Memory B cell (primary cell): ENCODE measurements around the gene PKD1.

Source experiments
- ATAC-seq: fragments of 150-1000 bp; cut with Tn5 transposase; 2 replicates; pipeline ENCODE4 v1.10.0; 2021; ENCODE audit warnings: low read depth, mild to moderate bottlenecking, moderate library complexity
- DNase-seq, 2 donors: peaks; one replicate each; pipeline ENCODE4 v3.0.0; 2022; ENCODE audit warnings: low spot score in 2 of 2
- H3K27ac Mint-ChIP-seq: one replicate; pipeline ENCODE4 v1.8.0; 2022; ENCODE audit warnings: mild to moderate bottlenecking, moderate library complexity, mixed read lengths
- H3K27me3 Mint-ChIP-seq: one replicate; pipeline ENCODE4 v1.8.0; 2022; ENCODE audit warnings: mixed read lengths
- H3K36me3 Mint-ChIP-seq: one replicate; pipeline ENCODE4 v1.8.0; 2022; ENCODE audit warnings: mild to moderate bottlenecking, mixed read lengths
- H3K4me1 Mint-ChIP-seq: one replicate; pipeline ENCODE4 v1.8.0; 2022; ENCODE audit warnings: mixed read lengths
- H3K4me3 Mint-ChIP-seq: one replicate; pipeline ENCODE4 v1.8.0; 2022; ENCODE audit warnings: mild to moderate bottlenecking, moderate library complexity, mixed read lengths
- H3K9me3 Mint-ChIP-seq: one replicate; pipeline ENCODE4 v1.8.0; 2022; ENCODE audit warnings: mixed read lengths

Gene PKD1

DNA sequence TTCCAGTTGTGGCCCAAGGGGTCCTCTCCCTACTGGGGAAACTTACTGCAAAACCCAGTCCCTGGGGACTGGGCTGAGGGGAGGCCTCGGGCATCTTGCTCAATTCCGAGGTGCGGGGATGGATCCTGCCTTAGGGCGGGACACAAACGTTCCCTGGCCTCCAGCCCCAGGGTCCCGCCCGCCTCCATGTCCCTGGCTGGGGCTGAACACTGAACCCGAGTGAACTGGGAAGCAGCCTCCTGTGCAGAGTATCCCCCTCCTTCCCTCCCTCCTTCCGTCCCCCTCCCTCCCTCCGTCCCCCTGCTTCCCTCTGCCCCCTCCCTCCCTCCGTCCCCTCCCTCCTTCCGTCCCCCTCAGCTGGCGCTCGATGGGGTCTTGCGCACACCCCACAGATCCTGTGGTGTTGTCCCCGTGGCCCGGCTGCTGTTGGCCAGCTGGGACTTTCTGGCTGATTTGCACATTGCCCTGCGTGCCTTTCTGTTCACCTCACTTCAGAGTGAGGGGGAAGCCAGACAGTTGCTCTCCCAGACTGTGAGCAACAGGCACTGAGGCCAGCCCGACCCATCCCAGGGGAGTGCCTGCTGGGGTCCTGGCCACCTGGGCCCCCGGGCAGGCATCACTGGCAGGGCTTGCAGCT lies 25.3 kb upstream of the PKD1 start:
- no peaks in the 10 kb centered on the region for H3K9me3 Mint-ChIP-seq
- H3K27ac Mint-ChIP-seq, result peak overlapping the region; percentile 55
- ATAC-seq (peak; percentile 43), DNase-seq (no peak)
- peaks cover 1% of the 10 kb centered on the region for H3K36me3 Mint-ChIP-seq
- H3K27me3 Mint-ChIP-seq, result no peaks in the 10 kb centered on the region
- peaks cover 40% of the 10 kb centered on the region for H3K4me1 Mint-ChIP-seq
- peak overlapping the region; percentile 65 for H3K4me3 Mint-ChIP-seq

DNA sequence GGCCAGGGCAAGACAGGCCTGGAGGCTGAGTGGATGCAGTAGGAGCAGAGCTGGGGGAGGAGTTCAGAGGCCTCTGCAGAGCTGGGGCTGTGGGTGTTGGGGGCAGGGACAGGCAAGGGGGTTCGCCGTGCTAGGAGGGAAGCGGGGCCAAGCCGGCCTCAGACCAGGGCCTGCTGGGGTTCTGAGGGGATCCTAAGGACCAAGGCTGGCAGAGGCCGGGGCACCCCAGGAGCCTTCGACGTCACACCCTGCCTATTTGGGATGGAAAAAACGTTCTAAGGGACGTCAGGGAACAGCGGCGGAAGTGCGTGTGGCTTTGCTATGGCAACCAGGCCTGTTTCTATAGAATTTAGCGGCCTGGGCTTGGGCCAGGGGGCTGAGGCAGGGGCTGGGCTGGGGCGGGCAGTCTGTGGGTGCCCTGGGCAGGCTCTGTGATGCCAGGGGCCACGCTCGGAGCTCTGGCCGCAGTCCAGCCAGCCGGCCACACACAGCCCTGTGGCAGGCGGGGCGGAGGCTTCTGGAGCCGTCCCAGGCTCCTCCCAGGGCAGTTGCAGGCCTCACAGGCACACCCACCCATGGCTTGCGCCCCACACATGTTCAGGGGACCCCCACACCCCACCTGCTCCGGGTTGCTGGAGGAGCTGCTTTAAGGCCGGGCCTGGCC lies 23.6 kb upstream of the PKD1 start:
- H3K4me3 Mint-ChIP-seq, result peak overlapping the region; percentile 17
- no peak for DNase-seq
- no peaks in the 10 kb centered on the region for H3K27me3 Mint-ChIP-seq
- no peak overlapping the region for H3K27ac Mint-ChIP-seq
- no peak for ATAC-seq
- H3K4me1 Mint-ChIP-seq, result peaks cover 41% of the 10 kb centered on the region
- H3K9me3 Mint-ChIP-seq, result no peaks in the 10 kb centered on the region
- H3K36me3 Mint-ChIP-seq, result no peaks in the 10 kb centered on the region

DNA sequence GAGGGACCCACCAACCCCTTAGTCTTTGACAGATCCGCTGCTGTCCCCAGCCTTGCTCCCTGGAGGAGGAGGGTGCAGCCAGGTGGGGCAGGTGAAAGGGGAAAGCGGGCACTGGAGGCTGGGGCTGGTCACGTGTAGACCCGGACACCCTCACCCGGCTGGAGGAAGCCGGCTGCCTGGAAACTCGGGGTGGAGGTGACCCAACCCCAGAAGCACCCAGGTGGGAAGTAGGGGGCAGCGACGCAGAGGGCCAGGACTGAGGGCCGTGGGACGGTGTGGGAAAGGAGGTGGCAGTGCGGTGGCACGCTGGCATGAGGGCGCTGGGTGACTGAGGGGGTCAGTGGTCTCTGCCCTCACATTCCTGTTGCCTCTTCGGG lies 22.6 kb upstream of the PKD1 start:
- H3K4me3 Mint-ChIP-seq, result peak overlapping the region; percentile 43
- H3K4me1 Mint-ChIP-seq, result peaks cover 50% of the 10 kb centered on the region
- H3K9me3 Mint-ChIP-seq, result no peaks in the 10 kb centered on the region
- no peaks in the 10 kb centered on the region for H3K27me3 Mint-ChIP-seq
- no peaks in the 10 kb centered on the region for H3K36me3 Mint-ChIP-seq
- DNase-seq (no peak), ATAC-seq (no peak)
- H3K27ac Mint-ChIP-seq, result peak overlapping the region; percentile 63

DNA sequence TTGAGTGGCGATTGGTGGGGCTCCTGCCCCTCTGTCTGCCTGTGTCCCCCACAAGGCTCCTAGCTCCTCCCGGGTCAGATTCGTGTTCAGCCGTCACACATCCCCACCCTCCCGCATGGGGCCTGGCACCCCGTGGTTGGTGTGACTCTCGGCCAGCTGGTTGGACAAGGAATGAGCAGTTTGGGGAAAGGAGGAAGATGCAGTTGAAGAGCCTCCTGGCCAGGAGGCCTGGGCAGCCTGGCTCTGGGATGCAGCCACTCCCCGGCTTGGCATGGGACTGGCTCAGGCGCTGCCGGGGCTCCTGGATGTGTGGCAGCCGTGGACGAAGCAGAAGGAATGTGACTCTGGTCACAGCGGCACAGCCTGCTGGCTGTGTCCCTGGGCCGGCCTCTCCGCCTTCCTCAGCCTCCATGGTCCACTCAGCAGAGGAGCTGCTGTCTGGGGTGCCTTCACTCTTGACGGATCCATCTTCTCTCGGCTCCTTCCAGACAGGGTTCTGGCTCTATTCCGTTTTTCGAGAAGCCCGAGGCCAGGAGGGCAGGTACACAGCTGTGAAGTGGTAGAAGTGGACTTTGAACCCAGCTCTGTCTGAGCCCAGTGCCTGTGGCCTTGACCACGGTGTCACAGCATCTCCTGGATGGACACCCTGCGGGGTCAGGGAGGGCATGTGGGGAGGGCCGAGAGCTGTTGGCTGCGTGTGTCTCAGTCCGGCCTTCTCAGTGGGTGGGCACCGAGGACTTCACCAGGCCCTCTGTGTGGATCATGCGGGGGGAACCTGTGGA lies 22.0 kb upstream of the PKD1 start:
- ATAC-seq (no peak), DNase-seq (no peak)
- no peaks in the 10 kb centered on the region for H3K36me3 Mint-ChIP-seq
- no peaks in the 10 kb centered on the region for H3K27me3 Mint-ChIP-seq
- peak overlapping the region; percentile 63 for H3K27ac Mint-ChIP-seq
- H3K4me3 Mint-ChIP-seq, result peak overlapping the region; percentile 64
- peaks cover 50% of the 10 kb centered on the region for H3K4me1 Mint-ChIP-seq
- H3K9me3 Mint-ChIP-seq, result no peaks in the 10 kb centered on the region

DNA sequence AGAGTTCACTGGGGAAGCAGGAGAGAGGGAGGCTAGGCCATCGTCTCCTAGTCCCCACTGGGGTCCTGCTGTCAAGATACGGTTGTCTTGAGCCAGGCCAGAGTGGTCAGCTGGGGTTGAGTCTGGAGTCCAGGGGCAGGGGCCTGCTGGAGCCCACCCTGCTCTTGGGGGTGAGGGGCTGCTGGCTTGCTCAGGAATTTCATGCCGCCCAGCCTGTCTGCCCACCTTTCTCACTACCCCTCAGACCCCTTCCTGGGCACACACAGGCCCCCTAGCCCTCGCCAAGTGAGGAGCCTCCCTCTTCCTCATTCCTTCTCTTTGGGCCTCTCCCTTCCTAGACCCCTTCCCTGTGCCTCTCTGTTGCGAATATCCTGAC lies 21.1 kb upstream of the PKD1 start:
- peak overlapping the region; percentile 94 for H3K4me3 Mint-ChIP-seq
- peaks cover 48% of the 10 kb centered on the region for H3K4me1 Mint-ChIP-seq
- peak overlapping the region; percentile 56 for H3K27ac Mint-ChIP-seq
- H3K36me3 Mint-ChIP-seq, result no peaks in the 10 kb centered on the region
- DNase-seq (no peak), ATAC-seq (no peak)
- H3K9me3 Mint-ChIP-seq, result no peaks in the 10 kb centered on the region
- H3K27me3 Mint-ChIP-seq, result no peaks in the 10 kb centered on the region

DNA sequence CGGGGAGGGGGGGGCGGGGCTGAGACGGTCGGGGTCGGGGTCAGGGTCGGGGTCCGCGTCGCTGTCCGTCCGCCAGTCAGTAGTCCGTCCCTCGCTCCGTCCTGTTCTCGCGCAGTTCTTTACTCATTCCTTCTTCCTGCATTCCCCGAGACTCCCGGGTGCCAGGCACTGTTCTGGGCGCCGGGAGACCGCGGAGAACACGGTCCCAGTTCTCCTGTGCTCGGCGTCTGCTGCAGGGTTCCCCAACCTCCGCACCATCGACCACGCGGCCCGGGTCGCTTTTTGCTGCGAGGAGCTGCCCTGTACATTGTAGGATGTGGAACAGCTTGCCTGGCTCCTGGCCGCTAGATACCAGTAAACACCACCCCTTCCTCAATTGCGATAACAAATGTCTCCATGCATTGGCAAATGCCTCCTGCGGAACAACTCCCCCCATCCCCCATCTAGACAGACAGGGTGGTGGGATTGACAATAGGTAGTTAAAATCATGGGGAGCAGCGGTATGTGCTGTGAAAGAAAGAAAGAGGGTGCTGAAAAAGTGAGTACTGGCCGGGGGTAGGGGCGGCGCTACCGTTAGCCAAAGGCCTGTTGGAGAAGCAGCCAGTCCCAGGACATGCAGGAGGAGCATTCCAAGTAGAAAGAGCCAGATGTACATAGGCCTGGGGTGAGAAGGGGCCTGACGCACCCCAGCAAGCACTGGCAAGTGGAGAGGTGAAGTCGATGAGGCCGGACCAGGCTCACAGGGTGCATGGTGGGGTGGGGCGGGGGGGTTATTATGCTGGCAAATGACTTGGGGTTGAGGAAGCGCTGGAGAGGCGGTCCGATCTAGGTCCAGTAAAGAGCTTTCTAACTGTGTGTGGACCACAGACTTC lies 20.5 kb upstream of the PKD1 start:
- no peaks in the 10 kb centered on the region for H3K27me3 Mint-ChIP-seq
- H3K4me1 Mint-ChIP-seq, result peaks cover 49% of the 10 kb centered on the region
- peaks cover 3% of the 10 kb centered on the region for H3K36me3 Mint-ChIP-seq
- DNase-seq, result no peak
- ATAC-seq, result no peak
- peak overlapping the region; percentile 94 for H3K4me3 Mint-ChIP-seq
- no peaks in the 10 kb centered on the region for H3K9me3 Mint-ChIP-seq
- H3K27ac Mint-ChIP-seq, result peak overlapping the region; percentile 85

DNA sequence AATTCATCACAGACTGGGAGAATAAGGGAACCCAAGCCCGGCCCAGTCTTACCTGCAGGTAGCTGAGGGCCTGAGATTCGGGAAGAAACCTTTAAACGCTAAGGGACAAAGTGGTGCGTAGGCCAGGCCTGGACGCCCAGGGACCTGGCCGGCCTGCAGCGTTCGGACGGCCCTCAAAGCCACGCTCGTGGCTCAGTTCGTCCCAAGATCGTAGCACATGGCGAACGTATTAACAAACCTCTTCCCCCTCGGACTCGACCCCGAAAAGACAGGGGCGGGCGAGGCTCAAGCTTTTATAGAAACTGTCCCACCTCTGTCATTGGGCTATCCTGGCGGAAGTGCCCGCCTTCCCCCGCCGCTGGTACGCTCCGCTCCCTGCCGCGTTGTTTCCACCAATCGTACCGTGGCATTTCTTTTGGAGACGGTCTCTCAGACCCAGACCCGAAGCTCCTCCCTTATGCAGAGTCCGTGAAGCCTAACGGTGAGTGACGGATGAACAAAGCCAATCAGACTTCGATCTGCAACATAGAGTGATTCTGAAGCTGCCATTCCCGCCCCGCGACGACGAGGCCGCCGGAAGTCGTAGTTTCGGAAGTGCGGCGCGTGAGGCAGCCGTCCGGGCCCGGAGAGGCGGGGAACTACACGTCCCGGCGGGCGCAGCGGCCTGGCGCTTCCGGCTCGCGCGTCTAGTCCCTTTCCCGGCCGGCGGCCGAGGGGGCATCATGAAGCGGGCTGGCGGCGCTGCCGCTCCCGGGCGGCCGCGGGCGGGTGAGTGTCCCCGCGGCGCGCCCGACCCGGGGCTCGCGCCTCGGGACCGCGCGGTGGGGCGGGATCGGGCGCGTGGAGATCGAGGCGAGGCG lies 19.6 kb upstream of the PKD1 start, which contains the start of gene TRAF7:
Gene TRAF7 (plus strand): TSS at position 692 of the 860 bp plus-strand sequence. CDS start 8,139 bp downstream, outside the sequence.
- DNase-seq (peak; percentile 91 to 97), ATAC-seq (peak; percentile 86)
- H3K27me3 Mint-ChIP-seq, result no peaks in the 10 kb centered on the region
- peaks cover 54% of the 10 kb centered on the region for H3K4me1 Mint-ChIP-seq
- peaks cover 3% of the 10 kb centered on the region for H3K36me3 Mint-ChIP-seq
- no peaks in the 10 kb centered on the region for H3K9me3 Mint-ChIP-seq
- H3K4me3 Mint-ChIP-seq, result peak within 1 kb of the TSS; percentile 94
- peak within 1 kb of the TSS; percentile 85 for H3K27ac Mint-ChIP-seq

DNA sequence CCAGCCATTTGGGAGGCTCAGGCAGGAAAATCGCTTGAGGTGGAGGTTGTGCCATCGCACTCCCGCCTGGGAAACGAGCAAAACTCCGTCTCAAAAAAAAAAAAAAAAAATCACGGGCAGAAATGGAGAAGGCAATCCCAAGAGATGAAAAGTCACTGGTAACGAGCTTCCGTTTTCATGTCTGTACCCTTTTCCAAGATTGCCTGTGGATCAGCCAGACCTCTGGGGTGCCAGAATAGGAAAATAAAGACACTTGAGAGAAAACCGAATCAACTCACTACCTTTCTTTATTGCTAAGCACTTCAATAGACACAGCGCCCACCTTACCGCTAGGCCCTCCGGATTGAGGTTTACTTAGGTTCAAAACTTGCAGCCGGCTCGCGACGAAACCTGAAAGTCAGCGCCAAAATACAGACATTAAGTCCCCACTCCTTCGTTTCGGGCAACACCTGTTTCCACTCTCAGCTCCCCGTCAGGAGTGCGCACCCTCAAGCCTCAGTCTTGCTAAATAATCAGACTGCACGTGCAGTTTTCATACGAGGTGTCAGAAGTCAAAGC lies 18.9 kb upstream of the PKD1 start:
- Mint-ChIP-seq H3K9me3 (no peaks in the 10 kb centered on the region), H3K27me3 (no peaks in the 10 kb centered on the region), H3K27ac (peak overlapping the region; percentile 80), H3K4me3 (peak overlapping the region; percentile 84), H3K4me1 (peaks cover 56% of the 10 kb centered on the region), H3K36me3 (peaks cover 3% of the 10 kb centered on the region)
- ATAC-seq (no peak), DNase-seq (peak in 1 of 2 donors; percentile 41)

DNA sequence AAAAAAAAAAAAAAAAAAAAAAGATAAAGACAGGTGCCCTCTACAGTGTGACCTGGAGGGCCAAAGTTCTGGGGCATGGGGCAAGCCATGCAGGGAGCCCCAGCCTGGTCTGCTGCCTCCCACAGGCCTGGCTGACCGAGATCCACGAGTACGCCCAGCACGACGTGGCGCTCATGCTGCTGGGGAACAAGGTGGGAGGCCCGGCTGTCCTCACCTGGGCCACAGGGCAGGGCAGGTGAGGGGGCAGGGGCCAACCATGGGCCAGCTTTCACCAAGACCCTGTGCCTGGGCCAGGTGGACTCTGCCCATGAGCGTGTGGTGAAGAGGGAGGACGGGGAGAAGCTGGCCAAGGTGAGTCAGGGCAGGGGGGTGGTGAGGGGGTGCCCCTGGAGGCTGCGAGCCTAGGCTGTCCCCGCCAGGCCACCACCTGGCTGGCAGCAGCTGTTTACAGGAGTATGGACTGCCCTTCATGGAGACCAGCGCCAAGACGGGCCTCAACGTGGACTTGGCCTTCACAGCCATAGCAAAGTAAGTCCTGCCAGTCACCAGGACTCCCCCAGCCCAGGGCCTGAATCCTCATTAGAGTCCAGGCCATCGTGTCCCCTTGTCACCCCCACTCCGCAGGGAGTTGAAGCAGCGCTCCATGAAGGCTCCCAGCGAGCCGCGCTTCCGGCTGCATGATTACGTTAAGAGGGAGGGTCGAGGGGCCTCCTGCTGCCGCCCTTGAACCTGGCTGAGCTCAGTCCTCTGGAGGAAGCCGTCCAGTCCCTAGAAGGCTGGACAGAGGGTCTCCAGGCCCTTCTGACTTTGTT lies 17.2 kb upstream of the PKD1 start:
- DNase-seq (no peak), ATAC-seq (no peak)
- Mint-ChIP-seq H3K27me3 (no peaks in the 10 kb centered on the region), H3K36me3 (peaks cover 3% of the 10 kb centered on the region), H3K4me1 (peaks cover 45% of the 10 kb centered on the region), H3K27ac (peak overlapping the region; percentile 17), H3K4me3 (peak overlapping the region; percentile 84), H3K9me3 (no peaks in the 10 kb centered on the region)

DNA sequence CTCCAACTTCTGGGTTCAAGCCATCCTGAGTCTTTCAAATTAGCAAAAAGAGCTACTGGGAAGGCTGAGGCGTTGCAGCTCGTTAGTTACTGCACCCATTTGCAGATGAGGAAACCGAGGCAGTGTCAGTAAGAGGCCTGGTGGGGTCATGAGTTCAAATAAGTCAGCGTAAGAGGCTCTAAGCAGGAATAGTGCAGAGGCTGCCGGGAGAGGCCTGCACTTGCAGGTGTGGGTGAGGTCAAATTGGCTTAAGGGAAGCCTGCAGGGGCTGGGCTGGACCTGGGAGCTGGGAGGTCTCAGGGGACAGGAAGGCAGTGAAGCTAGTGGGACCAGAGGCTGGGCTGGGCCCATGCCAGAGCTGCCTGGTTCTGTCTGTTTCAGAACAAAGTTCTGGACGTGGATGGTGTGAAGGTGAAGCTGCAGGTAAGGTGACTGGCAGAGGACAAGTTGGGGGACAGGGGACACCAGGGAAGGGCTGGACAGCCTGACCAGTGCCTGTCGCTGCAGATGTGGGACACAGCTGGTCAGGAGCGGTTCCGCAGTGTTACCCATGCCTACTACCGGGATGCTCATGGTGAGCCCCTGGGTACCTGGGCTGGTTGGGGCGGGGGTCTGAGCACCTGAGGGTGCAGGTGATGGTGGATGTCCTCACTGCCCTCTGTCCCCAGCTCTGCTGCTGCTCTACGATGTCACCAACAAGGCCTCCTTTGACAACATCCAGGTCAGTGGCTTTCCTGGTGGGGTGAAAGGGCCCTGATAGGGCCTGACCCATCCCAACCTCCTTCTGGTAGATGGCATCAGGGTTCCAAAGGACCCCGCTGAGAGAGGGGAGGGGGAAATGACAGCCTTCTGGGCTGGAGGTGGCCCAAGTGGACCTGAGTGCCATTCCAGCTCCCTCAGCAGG lies 15.7 kb upstream of the PKD1 start:
- H3K36me3 Mint-ChIP-seq, result peaks cover 3% of the 10 kb centered on the region
- H3K27ac Mint-ChIP-seq, result no peak overlapping the region
- no peaks in the 10 kb centered on the region for H3K9me3 Mint-ChIP-seq
- DNase-seq (no peak), ATAC-seq (no peak)
- peaks cover 33% of the 10 kb centered on the region for H3K4me1 Mint-ChIP-seq
- H3K4me3 Mint-ChIP-seq, result peak overlapping the region; percentile 46
- H3K27me3 Mint-ChIP-seq, result no peaks in the 10 kb centered on the region

DNA sequence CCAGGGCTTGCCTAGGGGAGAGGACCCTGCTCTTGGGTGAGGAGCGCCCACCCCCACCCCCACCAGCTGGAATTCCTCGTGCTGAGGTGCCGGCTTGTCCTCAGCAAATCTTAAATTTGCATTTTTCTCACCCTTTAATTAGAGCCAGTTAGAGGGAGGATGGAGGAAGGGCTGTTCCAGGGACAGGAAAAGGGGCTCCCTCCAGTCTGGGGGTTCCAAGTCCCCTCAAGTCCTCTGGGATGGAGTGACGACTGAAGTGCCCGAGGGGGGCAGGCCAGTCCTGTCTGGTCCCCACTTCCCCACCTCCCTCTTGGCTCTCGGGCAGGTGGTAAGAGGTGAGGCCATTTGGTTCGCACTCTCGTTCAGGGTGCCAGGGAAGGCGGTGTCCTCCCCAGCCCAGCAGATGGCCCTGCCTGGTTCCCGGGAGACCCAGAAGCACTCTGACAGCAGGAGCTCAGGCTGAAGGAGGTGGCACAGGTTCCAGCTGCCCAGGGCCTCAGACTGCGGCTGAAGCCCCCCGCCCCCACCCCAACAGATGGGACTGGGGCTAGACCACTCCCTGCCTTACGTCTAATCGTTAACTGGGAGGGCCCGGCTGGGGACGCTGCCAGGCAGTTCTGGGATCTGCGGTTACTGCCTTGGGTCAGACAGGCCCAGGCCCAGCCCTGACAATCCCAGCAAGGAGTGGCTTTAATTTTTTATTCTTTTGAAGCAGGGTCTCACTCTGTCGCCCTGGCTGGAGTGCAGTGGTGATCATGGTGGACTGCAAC lies 14.9 kb upstream of the PKD1 start:
- Mint-ChIP-seq H3K36me3 (peaks cover 3% of the 10 kb centered on the region), H3K4me1 (peaks cover 28% of the 10 kb centered on the region), H3K27me3 (no peaks in the 10 kb centered on the region), H3K27ac (no peak overlapping the region), H3K4me3 (peak overlapping the region; percentile 46), H3K9me3 (no peaks in the 10 kb centered on the region)
- ATAC-seq (no peak), DNase-seq (no peak)
